T-cell (primary cell): ENCODE measurements around the gene NR4A2. TPM values are rescaled to one million over a fixed set of nuclear protein-coding genes. Genes with fewer than 3 reads are reported as not detected.

Experiments used
- ATAC-seq, 4 experiments: fragments of 200-7000 bp in 3 of 4; fragments of 150-1000 bp in 1 of 4; cut with Tn5 transposase; replicated peaks in 1 of 4; 1 replicate in 3 of 4; 2 replicates in 1 of 4; pipeline ENCODE4 v1.10.0; 2021; ENCODE audit warnings: moderate library complexity in 3 of 4, mild to moderate bottlenecking in 2 of 4, moderate number of reproducible peaks in 1 of 4
- CTCF ChIA-PET, 2 donors: fragments of 300-600 bp; sonication (Branson Sonifier 250); formaldehyde crosslinking; loops; one replicate each; lab custom pipeline; 2022; ENCODE audit warnings: antibody characterized with exemption in 2 of 2; lab: Charles Lee
- POLR2A ChIA-PET, 2 donors: fragments of 300-600 bp; sonication (Branson Sonifier 250); formaldehyde crosslinking; loops; one replicate each; lab custom pipeline; 2022; ENCODE audit warnings: antibody characterized with exemption in 2 of 2; lab: Charles Lee
- DNase-seq, 35 experiments: peaks; one replicate each; pipeline versions ENCODE4 v3.0.0 to v3.0.0-alpha.2; 2013 to 2023
- H3K27ac ChIP-seq: one replicate; pipeline ENCODE4 v1.5.1; 2013; ENCODE audit warnings: low read length
- H3K27me3 ChIP-seq, 2 experiments: replicated peaks in 1 of 2; 1 replicate in 1 of 2; 2 replicates in 1 of 2; pipeline versions ENCODE4 v1.6.1 to v1.7.0; 2013; ENCODE audit warnings: low read length in 1 of 2, mixed read lengths in 1 of 2; ENCODE audit not compliant: control insufficient read depth in 2 of 2, insufficient read depth in 2 of 2; ENCODE audit errors: extremely low read depth in 1 of 2
- H3K36me3 ChIP-seq, 2 donors: 1 replicate in 1 of 2; 2 replicates in 1 of 2; pipeline versions ENCODE4 v1.6.1 to v1.7.0; 2013; ENCODE audit warnings: low read length in 1 of 2; ENCODE audit not compliant: control insufficient read depth in 2 of 2, insufficient read depth in 1 of 2; ENCODE audit errors: extremely low read depth in 1 of 2
- H3K4me1 ChIP-seq, 2 experiments: 1 replicate in 1 of 2; 2 replicates in 1 of 2; pipeline versions ENCODE4 v1.6.1 to v1.7.0; 2013; ENCODE audit warnings: low read length in 2 of 2, mixed read lengths in 1 of 2; ENCODE audit not compliant: insufficient read depth in 2 of 2, control insufficient read depth in 1 of 2; ENCODE audit errors: extremely low read depth in 1 of 2
- H3K4me3 ChIP-seq, 2 donors: 1 replicate in 1 of 2; 2 replicates in 1 of 2; pipeline versions ENCODE4 v1.5.1 to v1.7.0; 2013; ENCODE audit warnings: mild to moderate bottlenecking in 2 of 2, low read length in 1 of 2, moderate library complexity in 1 of 2; ENCODE audit not compliant: control insufficient read depth in 1 of 2; ENCODE audit errors: extremely low read depth in 1 of 2
- H3K9me3 ChIP-seq: 2 replicates; pipeline ENCODE4 v1.7.0; 2013
- H3K27ac Mint-ChIP-seq, 2 donors: one replicate each; pipeline ENCODE4 v1.8.0; 2020 to 2021; ENCODE audit warnings: mild to moderate bottlenecking in 2 of 2, mixed read lengths in 2 of 2
- H3K27me3 Mint-ChIP-seq, 2 donors: one replicate each; pipeline ENCODE4 v1.8.0; 2021 to 2022; ENCODE audit warnings: mixed read lengths in 2 of 2
- H3K36me3 Mint-ChIP-seq: one replicate; pipeline ENCODE4 v1.8.0; 2021; ENCODE audit warnings: mixed read lengths
- H3K4me1 Mint-ChIP-seq, 3 donors: one replicate each; pipeline ENCODE4 v1.8.0; 2020 to 2022; ENCODE audit warnings: mixed read lengths in 3 of 3, mild to moderate bottlenecking in 1 of 3
- H3K4me3 Mint-ChIP-seq, 3 donors: one replicate each; pipeline ENCODE4 v1.8.0; 2020 to 2022; ENCODE audit warnings: mild to moderate bottlenecking in 3 of 3, mixed read lengths in 3 of 3, moderate library complexity in 3 of 3
- H3K9me3 Mint-ChIP-seq, 3 donors: one replicate each; pipeline ENCODE4 v1.8.0; 2020 to 2022; ENCODE audit warnings: mixed read lengths in 3 of 3
- WGBS: methylation state at CpG from one replicate; pipeline ENCODE4 v1.1.5; 2013; ENCODE audit warnings: missing lambda C conversion rate; ENCODE audit not compliant: insufficient coverage; 5-methylcytosine and 5-hydroxymethylcytosine counted together
- total RNA-seq, 35 experiments: library from RNA in 6 of 35; stranded (reverse) in 6 of 35; fragments of 120-200 nt in 1 of 35; gene quantifications; one replicate each; pipeline versions ENCODE4 v1.2.1 to v1.2.4 and lab custom pipeline; 2013 to 2026

NR4A2 gene
- total RNA-seq, 5 donors from 2014 or later (not counting 1 experiment from before 2014, with no cell fraction given), result 3.7 to 300 (median 6.7) TPM

DNA sequence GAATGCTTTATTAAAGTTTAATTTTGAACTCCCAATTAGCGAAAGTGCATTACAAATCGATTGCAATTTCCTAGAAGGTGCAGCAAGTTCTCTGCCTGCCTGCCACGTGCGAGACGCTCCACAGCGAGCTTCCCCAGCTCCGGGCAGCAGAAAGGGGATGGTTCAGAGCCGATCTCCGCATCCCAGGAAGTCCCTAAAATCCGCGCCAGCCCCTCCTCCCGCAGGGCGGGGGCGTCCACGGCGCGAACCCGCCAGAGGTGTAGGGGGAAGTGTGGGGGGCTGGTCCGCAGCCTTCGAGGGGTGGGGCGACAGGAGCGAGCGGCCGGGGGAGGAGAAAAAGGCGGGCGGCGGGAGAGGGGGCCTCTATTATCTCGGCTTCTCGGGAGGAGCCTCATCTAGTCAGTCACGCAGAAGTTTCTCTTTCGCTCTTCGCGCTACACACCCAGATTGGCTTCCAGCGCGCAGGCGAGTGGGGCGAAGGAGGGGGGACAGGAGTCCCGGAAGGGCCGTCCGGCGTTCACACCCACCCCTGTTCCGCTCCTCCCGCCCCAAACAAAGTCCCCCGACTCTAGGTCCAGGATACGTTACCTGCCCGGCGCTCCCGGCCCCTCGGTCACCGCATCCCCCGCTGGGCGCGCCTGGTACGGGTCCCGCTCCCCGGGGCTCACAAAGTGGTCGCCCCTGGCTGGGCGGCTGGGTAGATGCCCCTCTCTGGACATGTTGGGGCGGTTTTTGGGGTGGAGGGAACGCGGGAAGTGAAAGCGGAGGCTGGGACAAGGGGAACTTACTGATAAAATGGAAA, 9.1 kb upstream of the NR4A2 start:
- H3K27ac Mint-ChIP-seq, result peak overlapping the region; percentile 95 to 98
- DNase-seq (peak; percentile 56 to 92 (median 83)), ATAC-seq (peak; percentile 76 to 78 (median 78))
- H3K27me3 ChIP-seq, result no peaks in the 10 kb centered on the region
- peaks cover 5 to 13% of the 10 kb centered on the region in 2 experiments for H3K4me1 ChIP-seq
- H3K36me3 ChIP-seq, result no peaks in the 10 kb centered on the region
- H3K9me3 Mint-ChIP-seq, result no peaks in the 10 kb centered on the region
- under 1% methylated on average over 36 of the region's 62 CpGs for WGBS
- H3K4me1 Mint-ChIP-seq, result peaks cover 35 to 50% (median 41%) of the 10 kb centered on the region in 3 donors
- no peaks in the 10 kb centered on the region for H3K36me3 Mint-ChIP-seq
- H3K27me3 Mint-ChIP-seq, result no peaks in the 10 kb centered on the region
- peak overlapping the region; percentile 89 to 95 (median 93) for H3K4me3 Mint-ChIP-seq
- POLR2A ChIA-PET, result interaction anchor here (0.5 to 2.7 kb wide), 15 partner anchors 9 to 1063 kb away, joined by 3 to 61 read pairs (median 7); partner anchors contain the start of gene NR4A2 (in 1 of the 2)
- H3K4me3 ChIP-seq, result peak overlapping the region; percentile 71 to 98
- CTCF ChIA-PET, result interaction anchor here (0.6 to 1.9 kb wide), 7 partner anchors 7 to 248 kb away, joined by 3 to 14 read pairs (median 5); no protein-coding TSS in a partner anchor
- peak overlapping the region; percentile 100 for H3K27ac ChIP-seq
- H3K9me3 ChIP-seq, result no peaks in the 10 kb centered on the region

DNA sequence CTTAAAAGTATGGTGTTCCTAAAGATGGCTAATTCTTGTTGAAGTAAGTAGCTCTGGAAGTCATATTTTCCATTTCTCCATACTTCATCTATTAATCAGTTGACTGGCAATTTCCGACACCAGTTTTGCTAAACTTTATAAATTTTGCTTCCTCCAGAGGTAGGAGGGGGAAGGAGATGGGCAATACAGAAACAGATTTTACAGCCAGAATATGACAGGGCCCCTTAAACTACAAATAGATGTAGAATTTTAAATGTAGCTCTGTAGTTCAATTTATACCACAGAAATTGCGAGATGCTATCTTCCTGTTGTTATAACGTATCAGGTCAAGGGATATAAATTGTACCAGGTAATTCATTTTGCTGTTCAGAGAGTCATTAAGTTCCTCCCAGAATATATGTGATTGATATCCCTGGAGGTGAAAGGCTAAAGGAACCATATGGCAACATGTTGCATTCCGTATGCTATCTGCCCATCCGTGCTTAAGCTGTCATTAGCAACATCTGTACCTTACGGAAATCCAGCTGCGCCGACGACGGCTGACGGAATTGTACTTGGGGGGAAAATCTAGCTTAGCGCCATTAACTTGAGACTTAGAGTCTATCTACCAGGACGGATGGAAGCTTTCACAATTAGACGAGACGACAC, 8.4 kb upstream of the NR4A2 start:
- Mint-ChIP-seq H3K4me3 (peak overlapping the region; percentile 89 to 95 (median 93)), H3K4me1 (peaks cover 35 to 50% (median 41%) of the 10 kb centered on the region in 3 donors), H3K9me3 (no peaks in the 10 kb centered on the region), H3K27me3 (no peaks in the 10 kb centered on the region), H3K27ac (peak overlapping the region; percentile 95 to 98), H3K36me3 (no peaks in the 10 kb centered on the region)
- DNase-seq (peak in 6 of 35 experiments; percentile 22 to 69 (median 29)), ATAC-seq (peak in 3 of 4 experiments; percentile 10 to 17 (median 12))
- CTCF ChIA-PET, result interaction anchor here in 1 of 2 donors (0.6 to 1.8 kb wide), 3 partner anchors 60 to 1682 kb away, joined by 4 to 9 read pairs (median 5); no protein-coding TSS in a partner anchor
- H3K4me3 ChIP-seq, result peak overlapping the region; percentile 71 to 98
- H3K4me1 ChIP-seq, result peaks cover 5 to 13% of the 10 kb centered on the region in 2 experiments
- POLR2A ChIA-PET, result interaction anchor here (0.5 to 1.6 kb wide), 13 partner anchors 8 to 262 kb away, joined by 3 to 12 read pairs (median 7); partner anchors contain the start of gene NR4A2 (in 1 of the 2)
- no peaks in the 10 kb centered on the region for H3K36me3 ChIP-seq
- H3K27ac ChIP-seq, result peak overlapping the region; percentile 100
- H3K27me3 ChIP-seq, result no peaks in the 10 kb centered on the region
- 0% methylated on average over 13 of the region's 15 CpGs for WGBS
- no peaks in the 10 kb centered on the region for H3K9me3 ChIP-seq

DNA sequence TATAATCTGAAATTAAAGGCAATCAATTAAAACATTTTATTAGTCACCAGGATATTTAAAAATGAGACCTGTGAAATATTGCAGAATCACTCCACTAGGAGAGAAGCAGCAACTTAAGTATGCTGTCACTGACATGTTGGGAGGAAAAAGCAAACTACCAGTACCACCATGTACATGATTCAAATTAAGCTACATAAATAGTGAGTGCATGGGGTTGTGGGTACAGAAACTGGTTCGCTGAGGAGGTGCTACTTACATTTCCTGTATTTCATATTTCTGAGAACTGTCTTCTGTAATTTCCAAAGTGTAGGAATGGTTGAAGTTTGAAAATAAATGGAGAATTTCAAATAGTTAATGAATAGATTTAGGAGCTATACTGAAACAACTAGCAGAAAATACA, 7.9 kb upstream of the NR4A2 start:
- DNase-seq (peak in 1 of 35 experiments; percentile 40), ATAC-seq (no peak)
- Mint-ChIP-seq H3K4me1 (peaks cover 40 to 55% (median 47%) of the 10 kb centered on the region in 3 donors), H3K36me3 (no peaks in the 10 kb centered on the region), H3K4me3 (peak overlapping the region; percentile 89 to 95 (median 93)), H3K9me3 (no peaks in the 10 kb centered on the region), H3K27me3 (no peaks in the 10 kb centered on the region), H3K27ac (peak overlapping the region; percentile 95 to 98)
- H3K36me3 ChIP-seq, result no peaks in the 10 kb centered on the region
- peaks cover 5 to 13% of the 10 kb centered on the region in 2 experiments for H3K4me1 ChIP-seq
- CTCF ChIA-PET, result interaction anchor here in 1 of 2 donors (0.6 to 1.8 kb wide), 3 partner anchors 60 to 1682 kb away, joined by 4 to 9 read pairs (median 5); no protein-coding TSS in a partner anchor
- WGBS, result no CpG with 5 or more reads among the region's 1 CpG
- POLR2A ChIA-PET, result interaction anchor here (0.5 to 1.6 kb wide), 7 partner anchors 9 to 263 kb away, joined by 3 to 9 read pairs (median 6); no protein-coding TSS in a partner anchor
- H3K9me3 ChIP-seq, result no peaks in the 10 kb centered on the region
- H3K27me3 ChIP-seq, result no peaks in the 10 kb centered on the region
- H3K27ac ChIP-seq, result peak overlapping the region; percentile 100
- H3K4me3 ChIP-seq, result peak overlapping the region in 1 of 2 donors; percentile 98

DNA sequence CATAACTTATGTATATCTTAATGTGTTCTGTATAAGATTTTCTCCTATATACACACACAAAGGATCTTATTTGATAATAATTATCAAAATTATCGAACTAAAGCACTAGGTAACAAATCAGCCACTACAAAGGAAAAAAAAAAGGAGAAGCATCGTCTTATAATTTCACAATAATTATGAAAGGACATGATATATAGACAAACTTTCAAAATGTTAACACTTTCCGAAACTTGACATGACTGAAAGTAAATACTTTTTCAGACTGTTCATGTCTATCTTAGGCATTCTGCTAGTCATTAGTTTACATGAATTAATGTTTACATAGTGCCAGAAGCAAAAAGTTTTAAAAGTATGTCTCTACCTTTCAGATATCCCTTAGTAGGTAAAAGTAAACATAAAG, 7.3 kb upstream of the NR4A2 start:
- no peak overlapping the region for H3K4me3 Mint-ChIP-seq
- H3K9me3 Mint-ChIP-seq, result no peaks in the 10 kb centered on the region
- ChIA-PET POLR2A (interaction anchor here (0.6 to 1.6 kb wide), 3 partner anchors 10 to 55 kb away, joined by 3 to 9 read pairs (median 8); no protein-coding TSS in a partner anchor), CTCF (interaction anchor here in 1 of 2 donors (1.8 kb wide), 1 partner anchor 249 kb away, joined by 5 read pairs; no protein-coding TSS in a partner anchor)
- WGBS, result no CpG with 5 or more reads among the region's 3 CpGs
- H3K27me3 ChIP-seq, result no peaks in the 10 kb centered on the region
- peaks cover 45 to 58% (median 51%) of the 10 kb centered on the region in 3 donors for H3K4me1 Mint-ChIP-seq
- no peaks in the 10 kb centered on the region for H3K27me3 Mint-ChIP-seq
- peak overlapping the region; percentile 49 to 98 for H3K27ac Mint-ChIP-seq
- H3K27ac ChIP-seq, result peak overlapping the region; percentile 100
- no peaks in the 10 kb centered on the region for H3K36me3 ChIP-seq
- DNase-seq (no peak), ATAC-seq (no peak)
- no peak overlapping the region for H3K4me3 ChIP-seq
- H3K36me3 Mint-ChIP-seq, result no peaks in the 10 kb centered on the region
- H3K4me1 ChIP-seq, result peaks cover 8 to 18% of the 10 kb centered on the region in 2 experiments
- no peaks in the 10 kb centered on the region for H3K9me3 ChIP-seq

DNA sequence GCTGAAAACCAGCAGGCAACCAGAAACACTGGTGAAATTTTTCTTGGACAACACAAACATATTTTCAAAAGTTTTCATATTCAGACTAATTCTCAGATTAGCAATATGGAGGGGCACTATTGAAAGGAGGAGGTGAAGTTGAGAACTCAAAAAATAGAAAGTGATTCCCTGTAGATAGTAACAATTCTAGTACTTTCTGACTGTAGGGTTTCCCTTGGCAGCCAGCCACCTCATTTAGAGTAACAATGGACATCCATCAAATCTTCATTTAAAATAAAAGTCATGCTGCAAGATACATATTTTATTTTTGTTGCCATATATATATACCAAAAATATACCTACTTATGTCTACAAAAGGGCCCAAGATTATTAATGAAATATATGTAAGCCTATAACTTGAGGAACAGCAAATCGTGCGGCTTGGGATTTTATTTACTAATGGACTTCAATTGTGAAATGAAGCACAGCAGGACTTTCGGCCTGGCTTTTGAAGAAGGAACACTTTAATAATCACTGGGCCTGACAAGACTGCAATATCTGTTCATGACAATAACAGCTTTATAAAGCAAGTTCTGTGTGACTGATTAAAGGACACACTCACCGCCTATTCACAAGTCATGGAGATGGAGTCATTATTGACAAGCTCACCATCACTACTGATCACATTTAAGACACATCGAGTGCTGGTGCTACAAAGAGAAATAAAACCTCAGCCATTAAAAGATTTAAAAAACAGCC, 6.8 kb upstream of the NR4A2 start:
- no peaks in the 10 kb centered on the region for H3K27me3 Mint-ChIP-seq
- no peaks in the 10 kb centered on the region for H3K36me3 Mint-ChIP-seq
- peaks cover 46 to 54% (median 50%) of the 10 kb centered on the region in 3 donors for H3K4me1 Mint-ChIP-seq
- Histone ChIP-seq H3K36me3 (no peaks in the 10 kb centered on the region), H3K27me3 (no peaks in the 10 kb centered on the region), H3K4me1 (peaks cover 11 to 19% of the 10 kb centered on the region in 2 experiments), H3K4me3 (no peak overlapping the region), H3K9me3 (no peaks in the 10 kb centered on the region), H3K27ac (no peak overlapping the region)
- H3K27ac Mint-ChIP-seq, result peak overlapping the region; percentile 49 to 98
- 83% methylated on average over 2 of the region's 5 CpGs for WGBS
- no peak overlapping the region for H3K4me3 Mint-ChIP-seq
- ChIA-PET POLR2A (interaction anchor here in 1 of 2 donors (1.6 kb wide), 1 partner anchor 10 kb away, joined by 8 read pairs; no protein-coding TSS in a partner anchor), CTCF (no interaction called here)
- no peak for DNase-seq
- no peak for ATAC-seq
- H3K9me3 Mint-ChIP-seq, result no peaks in the 10 kb centered on the region
